ENCODE data around the gene HNF4A. TPM values are rescaled to one million over a fixed set of nuclear protein-coding genes. Genes with fewer than 3 reads are reported as not detected.

Gene HNF4A
- total RNA-seq, 1 experiment from 2014 or later, result 0.13 TPM

DNA sequence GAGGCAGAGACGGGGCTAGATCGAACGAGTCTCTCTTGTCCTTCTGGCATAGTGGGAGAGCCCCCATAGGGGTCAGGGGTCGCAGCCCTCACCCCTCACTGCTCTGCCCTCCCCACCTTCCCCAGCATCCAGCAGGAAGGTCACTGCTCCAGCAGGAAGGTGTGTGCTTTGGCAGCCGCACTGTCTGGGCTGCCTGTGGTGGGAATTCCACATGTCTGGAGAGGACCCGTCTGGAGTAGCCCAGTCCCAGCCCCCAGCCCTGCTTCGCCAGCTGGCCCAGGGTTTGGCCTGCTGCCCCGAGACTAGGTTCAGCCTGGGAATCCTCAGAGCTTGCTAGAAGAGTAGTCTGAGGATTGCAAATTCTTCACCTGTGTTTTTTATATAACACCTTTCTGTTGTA, 21.2 kb upstream of the HNF4A start:
- no peak overlapping the region for H2AFZ ChIP-seq
- CTCF ChIA-PET, result no interaction called here
- no peak overlapping the region for H3K4me2 ChIP-seq
- no peaks in the 10 kb centered on the region for H3K36me3 ChIP-seq (ENCODE audit: low read depth)
- intact Hi-C loops (cut with micrococcal nuclease; ENCODE audit: unreplicated experiment), result no loop called here
- H3K4me1 ChIP-seq (replicated peaks; ENCODE audit: insufficient read depth), result no peaks in the 10 kb centered on the region
- no TSS peak for BruUV-seq (replicated peaks)
- H3K79me2 ChIP-seq (ENCODE audit: low read depth), result no peaks in the 10 kb centered on the region
- H3K4me3 ChIP-seq, result no peak overlapping the region
- H4K20me1 ChIP-seq (ENCODE audit: insufficient read depth), result no peaks in the 10 kb centered on the region
- TF ChIP-seq CTCF (conservative IDR thresholded peaks at IDR 0.05), result no peak
- TF ChIP-seq EZH2 (IDR thresholded peaks at IDR 0.05; ENCODE audit: low read depth), result no peak
- DNase-seq, result no peak
- no peaks in the 10 kb centered on the region for H3K9me2 ChIP-seq (ENCODE audit: insufficient read depth)
- H3F3A ChIP-seq (ENCODE audit: insufficient read depth, low read depth), result no peaks in the 10 kb centered on the region
- no peaks in the 10 kb centered on the region for H3K9me3 ChIP-seq (ENCODE audit: insufficient read depth, low read depth)
- POLR2A ChIA-PET (ENCODE audit: unreplicated experiment), result no interaction called here
- no peak overlapping the region for H3K27ac ChIP-seq
- H3K27me3 ChIP-seq (ENCODE audit: insufficient read depth, low read depth), result peaks cover 25% of the 10 kb centered on the region; the same call in 1 of the 2 replicates

DNA sequence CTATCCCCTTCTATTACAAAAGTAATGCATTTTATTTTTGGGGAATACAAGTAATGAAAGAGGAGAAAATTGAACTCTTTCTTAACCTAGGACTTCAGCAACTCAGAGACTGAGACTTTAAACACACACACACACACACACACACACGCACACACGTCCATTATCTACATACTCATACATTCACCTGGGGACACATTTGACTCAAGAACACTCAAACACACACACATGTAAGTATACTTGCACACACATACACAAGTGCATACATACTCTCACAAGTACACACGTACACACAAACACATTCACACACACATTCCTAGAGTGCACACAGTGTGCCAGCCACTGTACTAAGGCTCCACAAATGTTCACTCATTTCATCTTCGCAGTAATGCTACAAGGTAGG, 20.8 kb upstream of the HNF4A start:
- Histone ChIP-seq H4K20me1 (ENCODE audit: insufficient read depth) (no peaks in the 10 kb centered on the region), H2AFZ (no peak overlapping the region), H3K9me3 (ENCODE audit: insufficient read depth, low read depth) (no peaks in the 10 kb centered on the region), H3K27me3 (ENCODE audit: insufficient read depth, low read depth) (peaks cover 25% of the 10 kb centered on the region; the same call in 1 of the 2 replicates), H3K4me3 (no peak overlapping the region), H3K79me2 (ENCODE audit: low read depth) (no peaks in the 10 kb centered on the region), H3K27ac (no peak overlapping the region), H3F3A (ENCODE audit: insufficient read depth, low read depth) (no peaks in the 10 kb centered on the region), H3K4me1 (replicated peaks; ENCODE audit: insufficient read depth) (no peaks in the 10 kb centered on the region), H3K36me3 (ENCODE audit: low read depth) (no peaks in the 10 kb centered on the region), H3K4me2 (no peak overlapping the region), H3K9me2 (ENCODE audit: insufficient read depth) (no peaks in the 10 kb centered on the region)
- TF ChIP-seq EZH2 (IDR thresholded peaks at IDR 0.05; ENCODE audit: low read depth), result no peak
- no peak for TF ChIP-seq CTCF (conservative IDR thresholded peaks at IDR 0.05)
- no TSS peak for BruUV-seq (replicated peaks)
- intact Hi-C loops (cut with micrococcal nuclease; ENCODE audit: unreplicated experiment), result no loop called here
- ChIA-PET POLR2A (ENCODE audit: unreplicated experiment) (no interaction called here), CTCF (no interaction called here)
- DNase-seq, result no peak

- H3K4me1 ChIP-seq (replicated peaks; ENCODE audit: insufficient read depth), result no peaks in the 10 kb centered on the region
- DNase-seq, result no peak
- TF ChIP-seq EZH2 (IDR thresholded peaks at IDR 0.05; ENCODE audit: low read depth) (no peak), CTCF (conservative IDR thresholded peaks at IDR 0.05) (no peak)
- H3K4me2 ChIP-seq, result no peak overlapping the region
- intact Hi-C loops (cut with micrococcal nuclease; ENCODE audit: unreplicated experiment), result no loop called here
- POLR2A ChIA-PET (ENCODE audit: unreplicated experiment), result no interaction called here
- H3K9me2 ChIP-seq (ENCODE audit: insufficient read depth), result no peaks in the 10 kb centered on the region
- H3K4me3 ChIP-seq, result no peak overlapping the region
- H3K79me2 ChIP-seq (ENCODE audit: low read depth), result no peaks in the 10 kb centered on the region
- peaks cover 25% of the 10 kb centered on the region; the same call in 1 of the 2 replicates for H3K27me3 ChIP-seq (ENCODE audit: insufficient read depth, low read depth)
- no peak overlapping the region for H2AFZ ChIP-seq
- H3K27ac ChIP-seq, result no peak overlapping the region
- no peaks in the 10 kb centered on the region for H4K20me1 ChIP-seq (ENCODE audit: insufficient read depth)
- no peaks in the 10 kb centered on the region for H3K36me3 ChIP-seq (ENCODE audit: low read depth)
- H3K9me3 ChIP-seq (ENCODE audit: insufficient read depth, low read depth), result no peaks in the 10 kb centered on the region
- BruUV-seq (replicated peaks), result no TSS peak
- no peaks in the 10 kb centered on the region for H3F3A ChIP-seq (ENCODE audit: insufficient read depth, low read depth)
- CTCF ChIA-PET, result no interaction called here
Measured at GRCh38 chr20:44335675-44336074, 19.8 kb upstream of the HNF4A start.

All from PC-9 (cell line).